PFSK-1 (cell line): ENCODE data around the gene PPFIA3.

Source experiments
- POLR2AphosphoS5 ChIP-seq: IDR thresholded peaks from 2 replicates; pipeline ENCODE4 v1.6.1; 2012; ENCODE audit warnings: low read depth, mild to moderate bottlenecking, control low read depth, low read length, moderate library complexity
- TF ChIP-seq, protein P1 (sequence below), 2 experiments: IDR thresholded peaks; 2 replicates each; pipeline versions ENCODE4 v1.6.1 to v1.8.0; 2011 to 2012; ENCODE audit warnings: low read depth in 2 of 2, low read length in 2 of 2, control low read depth in 1 of 2, inconsistent platforms in 1 of 2, mild to moderate bottlenecking in 1 of 2, moderate library complexity in 1 of 2; ENCODE audit not compliant: insufficient read depth in 1 of 2

DNA sequence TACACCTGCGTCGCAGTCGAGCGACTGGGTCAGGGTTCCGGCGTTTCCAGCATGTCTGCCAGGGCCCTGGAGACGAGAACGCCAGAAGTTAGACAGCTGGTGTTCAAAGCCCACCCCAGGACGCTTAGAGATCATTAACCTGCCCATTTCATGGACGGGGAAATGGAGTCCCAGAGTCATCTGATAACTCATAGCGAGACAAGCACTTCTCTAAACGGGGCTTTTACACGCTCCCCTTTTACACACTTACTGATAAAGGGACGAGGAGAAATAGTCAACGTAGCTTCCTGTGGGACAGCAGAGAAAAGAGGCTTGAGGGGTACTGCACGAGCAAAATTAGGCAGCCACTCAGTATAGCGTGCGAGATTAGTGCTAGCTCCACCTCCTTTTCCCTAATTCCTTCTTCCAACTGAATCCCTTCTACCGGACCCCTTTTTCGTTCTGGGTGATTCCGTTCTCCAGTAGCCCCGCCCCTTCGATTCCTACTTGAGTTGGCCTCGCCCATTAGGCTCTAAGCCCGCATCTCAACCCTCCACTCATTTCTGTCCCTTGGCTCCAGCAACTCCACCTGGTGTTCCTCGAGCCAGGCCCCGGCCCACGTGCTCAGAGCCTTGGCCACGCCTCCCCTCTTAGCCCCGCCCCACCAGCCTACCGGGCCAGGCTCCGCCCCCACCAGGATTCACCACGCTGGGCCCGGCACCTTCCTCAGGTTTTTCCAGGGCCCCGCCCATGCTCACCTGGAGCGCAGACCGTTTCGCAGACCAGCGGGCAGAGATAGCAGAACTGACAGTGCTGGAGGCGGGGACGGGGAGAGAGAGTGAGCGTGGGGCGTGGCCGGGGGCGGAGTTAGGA, 32.1 kb downstream of the PPFIA3 start:
- TF ChIP-seq POLR2AphosphoS5 = no peak
- TF ChIP-seq, protein P1, sequence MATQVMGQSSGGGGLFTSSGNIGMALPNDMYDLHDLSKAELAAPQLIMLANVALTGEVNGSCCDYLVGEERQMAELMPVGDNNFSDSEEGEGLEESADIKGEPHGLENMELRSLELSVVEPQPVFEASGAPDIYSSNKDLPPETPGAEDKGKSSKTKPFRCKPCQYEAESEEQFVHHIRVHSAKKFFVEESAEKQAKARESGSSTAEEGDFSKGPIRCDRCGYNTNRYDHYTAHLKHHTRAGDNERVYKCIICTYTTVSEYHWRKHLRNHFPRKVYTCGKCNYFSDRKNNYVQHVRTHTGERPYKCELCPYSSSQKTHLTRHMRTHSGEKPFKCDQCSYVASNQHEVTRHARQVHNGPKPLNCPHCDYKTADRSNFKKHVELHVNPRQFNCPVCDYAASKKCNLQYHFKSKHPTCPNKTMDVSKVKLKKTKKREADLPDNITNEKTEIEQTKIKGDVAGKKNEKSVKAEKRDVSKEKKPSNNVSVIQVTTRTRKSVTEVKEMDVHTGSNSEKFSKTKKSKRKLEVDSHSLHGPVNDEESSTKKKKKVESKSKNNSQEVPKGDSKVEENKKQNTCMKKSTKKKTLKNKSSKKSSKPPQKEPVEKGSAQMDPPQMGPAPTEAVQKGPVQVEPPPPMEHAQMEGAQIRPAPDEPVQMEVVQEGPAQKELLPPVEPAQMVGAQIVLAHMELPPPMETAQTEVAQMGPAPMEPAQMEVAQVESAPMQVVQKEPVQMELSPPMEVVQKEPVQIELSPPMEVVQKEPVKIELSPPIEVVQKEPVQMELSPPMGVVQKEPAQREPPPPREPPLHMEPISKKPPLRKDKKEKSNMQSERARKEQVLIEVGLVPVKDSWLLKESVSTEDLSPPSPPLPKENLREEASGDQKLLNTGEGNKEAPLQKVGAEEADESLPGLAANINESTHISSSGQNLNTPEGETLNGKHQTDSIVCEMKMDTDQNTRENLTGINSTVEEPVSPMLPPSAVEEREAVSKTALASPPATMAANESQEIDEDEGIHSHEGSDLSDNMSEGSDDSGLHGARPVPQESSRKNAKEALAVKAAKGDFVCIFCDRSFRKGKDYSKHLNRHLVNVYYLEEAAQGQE (IDR thresholded peaks at IDR 0.05; ENCODE audit: insufficient read depth in 1 of 2, low read depth in 2 of 2, low read length in 2 of 2) = no peak
